Colonic mucosa (tissue), 4 donors: Measurements from ENCODE around the gene RPS6KC1. TPM values are rescaled to one million over a fixed set of nuclear protein-coding genes. Genes with fewer than 3 reads are reported as not detected.

Experiments
- DNase-seq: peaks from one replicate; pipeline ENCODE4 v3.0.0-alpha.2; 2020
- H3K27ac ChIP-seq: fragments of 200-600 bp; one replicate; pipeline ENCODE4 v1.8.0; 2021
- H3K27me3 ChIP-seq: fragments of 200-600 bp; one replicate; pipeline ENCODE4 v1.8.0; 2021
- H3K36me3 ChIP-seq: fragments of 200-600 bp; one replicate; pipeline ENCODE4 v1.8.0; 2021
- H3K4me1 ChIP-seq: fragments of 200-600 bp; one replicate; pipeline ENCODE4 v1.8.0; 2021; ENCODE audit warnings: mild to moderate bottlenecking
- H3K4me3 ChIP-seq: fragments of 200-600 bp; one replicate; pipeline ENCODE4 v1.8.0; 2021
- H3K9ac ChIP-seq, 2 donors: one replicate each; pipeline ENCODE4 v1.7.0; 2013; ENCODE audit warnings: control low read depth in 2 of 2, low read depth in 2 of 2, low read length in 2 of 2
- H3K9me3 ChIP-seq: fragments of 200-600 bp; one replicate; pipeline ENCODE4 v1.8.0; 2021
- intact Hi-C: fragments of 100-400 bp; cut with DNase I; formaldehyde crosslinking; loops from one replicate; pipeline ENCODE4 v1.14.1; 2022
- total RNA-seq, 2 donors: library from RNA; stranded (reverse); fragmentation: NEBNext Ultra II Directional in 1 of 2; extraction: Animal tissue kit (Norgen Biotek cat#: 25700) in 1 of 2; gene quantifications; one replicate each; pipeline ENCODE4 v1.2.1, GENCODE V29; 2021
- TF ChIP-seq, protein P1 (sequence below): fragments of 200-600 bp; IDR thresholded peaks from one replicate; pipeline ENCODE4 v1.8.0; 2022; ENCODE audit warnings: antibody characterized with exemption, mild to moderate bottlenecking
- donor health status: healthy.
- donor health status: DM: no; HTN: no; CAD: no.
- donor health status: DM: no; HTN: no; CAD: no.

Gene RPS6KC1
- total RNA-seq, 2 donors from 2014 or later, result 8.8 to 9.6 TPM

- Histone ChIP-seq H3K4me3 (no peak overlapping the region), H3K9me3 (no peaks in the 10 kb centered on the region), H3K4me1 (no peaks in the 10 kb centered on the region), H3K27ac (no peak overlapping the region), H3K36me3 (no peaks in the 10 kb centered on the region), H3K27me3 (no peaks in the 10 kb centered on the region), H3K9ac (no peak overlapping the region)
- TF ChIP-seq, protein P1, sequence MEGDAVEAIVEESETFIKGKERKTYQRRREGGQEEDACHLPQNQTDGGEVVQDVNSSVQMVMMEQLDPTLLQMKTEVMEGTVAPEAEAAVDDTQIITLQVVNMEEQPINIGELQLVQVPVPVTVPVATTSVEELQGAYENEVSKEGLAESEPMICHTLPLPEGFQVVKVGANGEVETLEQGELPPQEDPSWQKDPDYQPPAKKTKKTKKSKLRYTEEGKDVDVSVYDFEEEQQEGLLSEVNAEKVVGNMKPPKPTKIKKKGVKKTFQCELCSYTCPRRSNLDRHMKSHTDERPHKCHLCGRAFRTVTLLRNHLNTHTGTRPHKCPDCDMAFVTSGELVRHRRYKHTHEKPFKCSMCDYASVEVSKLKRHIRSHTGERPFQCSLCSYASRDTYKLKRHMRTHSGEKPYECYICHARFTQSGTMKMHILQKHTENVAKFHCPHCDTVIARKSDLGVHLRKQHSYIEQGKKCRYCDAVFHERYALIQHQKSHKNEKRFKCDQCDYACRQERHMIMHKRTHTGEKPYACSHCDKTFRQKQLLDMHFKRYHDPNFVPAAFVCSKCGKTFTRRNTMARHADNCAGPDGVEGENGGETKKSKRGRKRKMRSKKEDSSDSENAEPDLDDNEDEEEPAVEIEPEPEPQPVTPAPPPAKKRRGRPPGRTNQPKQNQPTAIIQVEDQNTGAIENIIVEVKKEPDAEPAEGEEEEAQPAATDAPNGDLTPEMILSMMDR, result no peak
- no peak for DNase-seq
- intact Hi-C loops, result no loop called here
These were observed 32.0 kb downstream of the RPS6KC1 start for GRCh38 chr1:213083112-213083445.

- no peaks in the 10 kb centered on the region for H3K9me3 ChIP-seq
- no peaks in the 10 kb centered on the region for H3K4me1 ChIP-seq
- no peaks in the 10 kb centered on the region for H3K27me3 ChIP-seq
- TF ChIP-seq, protein P1, result no peak
- H3K27ac ChIP-seq, result no peak overlapping the region
- H3K9ac ChIP-seq, result no peak overlapping the region
- H3K4me3 ChIP-seq, result no peak overlapping the region
- intact Hi-C loops, result no loop called here
- H3K36me3 ChIP-seq, result no peaks in the 10 kb centered on the region
- no peak for DNase-seq
These were observed 36.9 kb downstream of the RPS6KC1 start for GRCh38 chr1:213087911-213088310.

DNA sequence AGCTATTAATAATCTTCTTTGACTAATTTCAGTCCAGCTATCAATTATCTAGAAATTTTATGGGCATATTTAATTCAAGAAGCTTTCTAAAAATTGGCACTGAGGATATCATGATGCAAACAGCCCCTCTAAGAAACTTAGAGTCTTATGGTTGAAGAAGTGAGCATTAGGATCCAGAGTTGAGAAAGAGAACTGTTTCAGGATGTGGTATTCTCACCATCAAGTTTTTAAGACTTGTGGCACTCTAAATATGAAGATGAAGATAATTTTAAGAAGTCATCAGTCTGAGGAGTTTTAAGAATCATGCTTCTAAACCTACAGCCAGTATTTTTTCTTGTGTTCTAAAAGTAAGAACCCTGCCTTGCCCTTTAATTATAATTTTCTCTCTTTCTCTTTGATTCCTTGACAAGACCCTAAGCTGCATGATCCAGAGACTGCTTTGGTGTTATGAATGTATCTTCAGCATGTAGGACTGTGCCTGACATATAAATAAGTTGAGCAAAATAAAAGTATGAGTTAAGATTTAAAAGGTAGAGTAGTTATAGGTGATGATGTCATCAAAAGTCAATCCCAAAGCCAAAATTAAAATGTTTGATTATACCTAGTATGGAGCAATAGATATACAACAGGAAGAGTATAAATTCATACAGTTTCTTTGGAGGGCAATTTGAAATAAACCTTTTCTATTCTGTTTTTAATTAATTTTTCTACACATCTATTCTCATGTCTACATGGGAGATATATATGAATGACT, 39.1 kb downstream of the RPS6KC1 start:
- intact Hi-C loops, result no loop called here
- TF ChIP-seq, protein P1, result no peak
- Histone ChIP-seq H3K27ac (no peak overlapping the region), H3K4me3 (no peak overlapping the region), H3K9ac (no peak overlapping the region), H3K27me3 (no peaks in the 10 kb centered on the region), H3K4me1 (no peaks in the 10 kb centered on the region), H3K9me3 (no peaks in the 10 kb centered on the region), H3K36me3 (no peaks in the 10 kb centered on the region)
- no peak for DNase-seq

DNA sequence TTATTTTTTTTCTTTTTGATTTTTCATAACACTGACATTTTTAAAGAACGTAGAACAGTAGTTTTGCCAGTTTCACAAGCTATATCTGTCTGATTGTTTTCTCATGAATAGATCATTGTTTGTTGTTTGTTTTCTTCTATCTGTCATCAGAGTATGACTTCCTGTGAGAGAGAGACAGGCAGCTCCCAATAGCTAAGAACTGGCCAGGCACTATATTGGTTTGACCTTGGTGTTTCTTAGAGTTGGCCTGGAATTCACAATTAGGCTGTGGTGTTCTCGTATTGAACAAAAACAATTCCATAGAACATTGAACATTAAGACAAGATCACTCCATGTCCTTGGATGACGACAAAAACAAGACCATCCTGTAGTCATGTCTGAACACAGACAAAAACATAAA, 43.4 kb downstream of the RPS6KC1 start:
- Histone ChIP-seq H3K36me3 (no peaks in the 10 kb centered on the region), H3K27me3 (no peaks in the 10 kb centered on the region), H3K9ac (no peak overlapping the region), H3K4me1 (no peaks in the 10 kb centered on the region), H3K27ac (no peak overlapping the region), H3K4me3 (no peak overlapping the region), H3K9me3 (no peaks in the 10 kb centered on the region)
- TF ChIP-seq, protein P1, result no peak
- intact Hi-C loops, result no loop called here
- DNase-seq, result no peak

DNA sequence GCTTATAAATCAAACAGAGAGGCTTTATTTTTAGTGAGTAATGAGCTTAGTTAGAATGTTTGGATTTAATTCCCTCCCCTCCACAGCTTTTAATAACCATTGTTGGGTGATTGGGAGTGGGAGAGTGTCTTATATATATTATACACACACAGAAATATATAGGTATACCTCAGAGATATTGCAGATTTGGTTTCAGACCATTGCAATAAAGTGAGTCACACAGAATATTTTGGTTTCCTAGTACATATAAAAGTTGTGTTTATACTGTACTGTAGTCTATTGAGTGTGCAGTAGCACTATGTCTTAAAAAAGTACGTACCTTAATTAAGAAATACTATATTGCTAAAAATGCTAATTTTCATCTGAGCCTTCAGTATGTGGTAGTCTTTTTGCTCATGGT, 44.4 kb downstream of the RPS6KC1 start:
- Histone ChIP-seq H3K27me3 (no peaks in the 10 kb centered on the region), H3K36me3 (no peaks in the 10 kb centered on the region), H3K9me3 (no peaks in the 10 kb centered on the region), H3K27ac (no peak overlapping the region), H3K4me3 (no peak overlapping the region), H3K9ac (no peak overlapping the region), H3K4me1 (no peaks in the 10 kb centered on the region)
- no peak for DNase-seq
- TF ChIP-seq, protein P1, result no peak
- intact Hi-C loops, result no loop called here
